Measurements from ENCODE around the gene PRKAR1B. TPM values are rescaled to one million over a fixed set of nuclear protein-coding genes. Genes with fewer than 3 reads are reported as not detected.

PRKAR1B gene
- total RNA-seq, 1 experiment from 2014 or later, result 43.3 TPM

GRCh38 chr7:611281-611810 lies 115.7 kb downstream of the PRKAR1B start:
- no peaks in the 10 kb centered on the region for H4K20me1 ChIP-seq (ENCODE audit: control insufficient read depth, insufficient read depth, insufficient read length)
- H3T11ph ChIP-seq (ENCODE audit: low read length), result no peak overlapping the region
- H3K9me3 ChIP-seq (ENCODE audit: control insufficient read depth, low read depth, low read length), result no peaks in the 10 kb centered on the region
- H3K27ac ChIP-seq (ENCODE audit: insufficient read length, low read depth, low read length), result no peak overlapping the region
- Mint-ChIP-seq H3K4me1 (peaks cover 10% of the 10 kb centered on the region in 2 experiments), H3K9me3 (peaks cover 0 to 3% of the 10 kb centered on the region in 2 experiments; a peak in 1 of 5 replicates), H3K27ac (peak overlapping the region in 2 of 3 experiments; percentile 27 to 74; a peak in 3 of 7 replicates), H3K27me3 (ENCODE audit: low read depth) (no peaks in the 10 kb centered on the region; the same call in 1 of the 2 replicates), H3K4me3 (no peak overlapping the region), H3K36me3 (ENCODE audit: insufficient read depth in 1 of 3, low read depth in 3 of 3) (peaks cover 0 to 7% (median 6%) of the 10 kb centered on the region in 3 experiments; a peak in 2 of 7 replicates)
- no CpG with 5 or more reads among the region's 14 CpGs for WGBS (ENCODE audit: extremely low coverage, insufficient read length, low lambda C conversion rate)
- H4K91ac ChIP-seq (ENCODE audit: insufficient read length, low read depth, low read length), result no peak overlapping the region
- no peak overlapping the region for H2BK20ac ChIP-seq (ENCODE audit: low read depth, low read length, poor library complexity, severe bottlenecking)
- H3K56ac ChIP-seq (ENCODE audit: insufficient read length, low read depth, low read length), result no peak overlapping the region
- H2AFZ ChIP-seq (ENCODE audit: low read length), result no peak overlapping the region
- DNase-seq, result no peak
- H2BK12ac ChIP-seq (ENCODE audit: insufficient read length, low read depth, low read length), result no peak overlapping the region
- no peaks in the 10 kb centered on the region for H3K27me3 ChIP-seq (ENCODE audit: insufficient read depth, low read length)
- H3K4ac ChIP-seq (ENCODE audit: low read depth, low read length), result no peak overlapping the region
- no peaks in the 10 kb centered on the region for H3K79me2 ChIP-seq (ENCODE audit: insufficient read depth, low read length)
- no peak overlapping the region for H2BK120ac ChIP-seq (ENCODE audit: low read depth, low read length, poor library complexity, severe bottlenecking)
- H3K18ac ChIP-seq (ENCODE audit: insufficient read length, low read depth, low read length), result no peak overlapping the region
- H2BK15ac ChIP-seq (ENCODE audit: low read depth, low read length), result no peak overlapping the region
- H3K23ac ChIP-seq (ENCODE audit: insufficient read length, low read depth, low read length), result no peak overlapping the region
- H4K8ac ChIP-seq (replicated peaks; ENCODE audit: insufficient read length, low read depth, low read length), result no peak overlapping the region
- H3K14ac ChIP-seq (ENCODE audit: insufficient read depth, low read length), result no peak overlapping the region; the same call in 1 of the 2 replicates
- no peaks in the 10 kb centered on the region for H3K79me1 ChIP-seq (ENCODE audit: insufficient read depth, low read depth, low read length, poor library complexity, severe bottlenecking)
- no peaks in the 10 kb centered on the region for H3K4me1 ChIP-seq (ENCODE audit: insufficient read depth, low read length)
- no peak overlapping the region for H2AK5ac ChIP-seq (ENCODE audit: insufficient read length, low read length)
- H4K5ac ChIP-seq (ENCODE audit: insufficient read length, low read depth, low read length), result no peak overlapping the region
- TF ChIP-seq CTCF (conservative IDR thresholded peaks at IDR 0.05), result no peak
- no peak overlapping the region for H3K9ac ChIP-seq (ENCODE audit: extremely low read depth, insufficient read length, low read length)
- H2BK5ac ChIP-seq (ENCODE audit: insufficient read length, low read length), result no peak overlapping the region
- H3K23me2 ChIP-seq (ENCODE audit: insufficient read length, low read depth, low read length, poor library complexity, severe bottlenecking), result no peaks in the 10 kb centered on the region
- H3K4me2 ChIP-seq (ENCODE audit: insufficient read depth, insufficient read length, low read length), result no peak overlapping the region
